ENCODE data around the gene KDM5B.

KDM5B gene

DNA sequence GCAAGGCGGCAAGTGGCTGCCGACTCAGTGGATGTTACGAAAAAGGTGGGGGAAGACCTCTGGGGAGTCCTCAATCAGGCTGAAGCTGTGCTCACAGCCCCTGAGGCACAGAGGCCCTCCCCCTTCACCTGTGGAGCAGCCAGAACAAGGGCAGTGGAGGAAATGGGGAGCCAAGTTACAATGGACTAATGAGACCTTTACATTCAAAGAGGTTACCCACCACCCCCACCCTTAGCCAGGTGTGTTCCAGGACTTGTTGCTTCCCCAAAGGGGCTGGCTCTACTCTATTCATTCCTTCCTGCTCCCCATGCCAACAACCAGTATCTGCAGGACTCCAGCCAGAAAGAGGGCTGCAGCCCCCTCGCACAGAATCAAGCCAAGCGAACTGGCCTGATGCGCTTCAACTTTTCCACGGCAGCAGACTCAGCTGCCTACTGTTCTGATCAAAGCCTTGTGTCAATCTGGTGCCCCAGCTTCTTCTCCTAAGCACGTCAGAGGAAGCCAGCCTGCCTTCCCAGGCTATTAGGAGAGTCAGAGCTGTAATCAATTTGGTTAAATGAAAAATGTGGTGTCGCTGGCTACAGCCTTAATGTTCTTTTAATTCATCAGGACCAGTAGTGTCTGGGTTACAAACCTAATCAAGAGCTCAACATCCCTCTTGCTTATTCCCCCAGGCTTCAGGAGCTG, 96.1 kb downstream of the KDM5B start:
- no peak for DNase-seq (ENCODE audit: low spot score)

DNA sequence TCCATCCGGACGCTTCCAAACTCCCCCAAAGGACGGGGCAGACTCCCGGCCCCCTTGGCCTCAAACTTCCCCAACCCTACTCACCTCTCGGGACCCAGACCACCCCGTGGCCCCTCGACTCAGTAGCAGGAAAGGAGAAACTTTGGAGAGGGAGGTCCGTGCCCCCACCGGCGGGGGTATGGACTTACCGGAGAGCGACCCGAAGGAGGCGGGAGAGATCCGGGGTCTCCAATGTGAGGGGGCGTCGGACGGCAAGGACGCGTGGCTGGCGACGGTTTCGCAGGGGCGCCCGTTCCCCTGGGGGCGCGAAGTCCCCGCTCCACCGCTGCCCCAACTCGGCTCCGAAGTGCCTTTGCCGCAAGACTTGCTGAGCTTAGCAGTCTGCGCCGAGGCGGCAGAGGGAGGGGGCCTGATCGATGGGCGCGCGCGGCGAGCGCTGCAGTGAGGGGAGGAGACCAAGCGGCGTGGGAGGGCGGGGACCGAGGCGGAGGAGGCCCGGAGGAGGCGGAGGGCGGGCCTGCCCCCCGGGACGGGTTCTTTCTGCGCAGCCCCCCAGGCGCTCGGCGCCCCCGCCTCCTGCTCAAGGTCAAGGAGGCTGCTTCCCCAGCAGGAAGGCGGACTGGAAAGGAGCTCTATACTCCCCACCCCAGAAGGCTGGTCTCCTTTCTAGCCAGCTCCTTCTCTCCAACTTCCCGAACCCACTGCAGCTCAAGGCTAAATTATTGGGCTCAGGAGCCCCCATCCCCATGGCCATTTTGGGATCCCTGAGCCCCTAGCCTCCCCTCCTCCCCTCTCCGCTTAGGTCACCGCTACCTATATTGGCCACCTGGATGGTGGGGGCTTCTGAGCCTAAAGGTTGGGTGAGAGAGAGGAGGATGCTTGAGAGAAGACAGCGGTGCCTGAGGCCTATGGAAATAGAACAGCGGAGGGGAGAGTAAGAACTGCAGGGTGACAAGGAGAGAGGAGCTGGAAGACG, 97.9 kb downstream of the KDM5B start, which contains the start of gene SYT2:
TSS of gene SYT2 (minus strand) at position 385 of the 976 bp plus-strand sequence. CDS start 104,682 bp downstream, outside the sequence.
- DNase-seq (ENCODE audit: low spot score), result no peak

GRCh38 chr1:202709276-202710041, 98.8 kb downstream of the KDM5B start:
- DNase-seq (ENCODE audit: low spot score), result no peak

DNA sequence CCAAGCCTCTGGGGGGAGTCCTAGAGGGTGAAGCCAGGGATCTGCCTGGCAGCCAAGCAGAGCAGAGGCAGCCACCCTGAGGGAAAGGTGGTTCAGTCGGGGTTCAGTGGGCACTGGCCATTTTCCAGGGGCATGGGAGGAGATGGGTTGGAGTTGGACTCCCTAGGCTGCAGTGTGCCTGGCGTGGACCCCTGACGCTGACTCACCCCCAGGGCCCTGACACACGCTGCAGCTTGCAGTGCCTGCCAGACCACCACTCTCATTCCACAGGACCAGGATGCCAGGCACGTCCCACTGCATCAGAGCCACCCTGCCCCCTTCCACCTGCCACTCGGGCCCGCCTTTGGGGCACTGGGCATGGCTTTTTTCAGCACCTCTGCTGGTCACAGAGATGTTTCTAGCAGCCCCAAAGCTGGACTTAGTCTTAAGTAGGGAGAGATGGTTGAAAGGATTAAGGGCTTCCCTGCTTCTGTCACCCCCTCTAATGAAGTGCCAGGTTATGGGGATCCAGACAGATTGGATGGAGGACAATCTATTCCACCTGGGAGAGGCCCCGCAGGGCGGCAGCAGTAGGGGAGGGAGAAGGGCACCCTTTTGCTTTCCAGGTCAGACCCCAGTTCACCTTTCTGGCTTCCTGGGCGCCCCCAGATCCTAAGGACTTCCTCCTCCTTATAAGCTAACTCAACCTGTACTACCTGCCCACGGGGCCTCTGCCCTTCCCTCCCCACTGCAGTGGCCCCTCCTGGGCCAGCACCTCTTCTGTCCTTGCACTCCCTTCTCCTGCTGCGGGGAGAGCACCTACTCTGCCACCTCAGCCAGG, 99.6 kb downstream of the KDM5B start:
- DNase-seq (ENCODE audit: low spot score), result no peak

GRCh38 chr1:202706851-202707250, 101.4 kb downstream of the KDM5B start:
- DNase-seq (ENCODE audit: low spot score), result no peak

GRCh38 chr1:202704601-202705000, 103.6 kb downstream of the KDM5B start:
- no peak for DNase-seq (ENCODE audit: low spot score)

- no peak for DNase-seq (ENCODE audit: low spot score)
Measured at GRCh38 chr1:202703191-202703590, 105.0 kb downstream of the KDM5B start.

- no peak for DNase-seq (ENCODE audit: low spot score)
Measured at GRCh38 chr1:202702088-202702487, 106.1 kb downstream of the KDM5B start.

DNA sequence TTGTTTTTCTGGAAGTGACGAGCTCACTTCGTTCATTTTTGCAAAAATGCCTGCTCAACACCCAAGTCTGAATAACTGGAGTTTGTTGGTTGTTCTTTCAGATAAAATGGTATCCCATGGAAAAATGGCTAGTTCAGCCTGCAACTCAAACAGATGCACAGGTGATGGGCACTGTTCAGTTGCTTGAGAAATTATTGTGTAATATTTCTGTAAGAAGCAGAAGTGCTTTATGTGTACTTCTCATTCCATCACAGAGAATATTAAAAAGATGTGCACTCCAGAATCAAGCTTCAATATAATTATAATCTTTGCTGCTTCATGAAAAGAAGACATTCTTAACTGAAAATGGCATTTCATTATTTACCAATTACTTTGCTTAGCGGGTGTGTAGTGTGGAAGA, 107.0 kb downstream of the KDM5B start:
- no peak for DNase-seq (ENCODE audit: low spot score)

GRCh38 chr1:202700061-202700460, 108.2 kb downstream of the KDM5B start:
- no peak for DNase-seq (ENCODE audit: low spot score)

GRCh38 chr1:202698276-202698675, 109.9 kb downstream of the KDM5B start:
- DNase-seq (ENCODE audit: low spot score), result no peak

DNA sequence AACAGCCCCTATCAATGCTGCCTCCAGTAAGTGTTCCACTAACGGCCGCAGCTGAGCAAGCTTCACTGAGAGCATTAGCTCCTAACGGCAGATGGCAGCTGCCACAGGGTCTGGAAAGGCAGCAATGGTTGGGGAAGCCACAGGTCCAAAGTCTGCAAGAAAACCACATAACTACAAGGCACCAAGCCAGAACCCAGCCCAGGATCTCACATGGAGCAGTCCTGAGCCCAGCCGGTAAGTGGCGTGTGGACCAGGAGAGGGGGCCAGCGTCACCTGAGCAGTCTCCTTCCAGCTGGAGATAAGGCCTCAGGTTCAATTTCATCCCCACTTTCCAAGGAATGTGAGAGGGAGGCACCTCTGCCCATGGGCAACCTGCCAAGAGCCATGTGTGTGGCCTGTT, 111.2 kb downstream of the KDM5B start:
- no peak for DNase-seq (ENCODE audit: low spot score)

DNA sequence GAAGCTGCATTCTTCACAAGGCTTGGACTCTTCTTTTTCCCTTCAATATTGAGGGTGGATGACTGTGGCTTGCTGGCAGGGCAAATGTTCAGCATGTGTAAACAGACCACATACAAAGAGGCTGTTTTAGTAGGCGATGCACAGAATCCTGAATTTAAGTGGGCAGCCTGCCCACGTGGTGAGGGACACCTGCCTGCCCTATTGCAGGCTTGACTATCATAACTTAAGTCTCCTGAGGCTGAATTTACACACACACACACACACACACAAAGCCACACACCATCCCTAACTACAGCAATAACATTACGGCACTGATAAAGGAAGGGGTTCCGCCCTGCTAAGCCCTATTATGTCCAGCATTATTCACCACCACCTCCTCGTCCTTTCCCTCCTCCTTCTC, 113.9 kb downstream of the KDM5B start:
- DNase-seq (ENCODE audit: low spot score), result no peak

GRCh38 chr1:202692959-202693555, 115.2 kb downstream of the KDM5B start:
- DNase-seq (ENCODE audit: low spot score), result peak; percentile 31

DNA sequence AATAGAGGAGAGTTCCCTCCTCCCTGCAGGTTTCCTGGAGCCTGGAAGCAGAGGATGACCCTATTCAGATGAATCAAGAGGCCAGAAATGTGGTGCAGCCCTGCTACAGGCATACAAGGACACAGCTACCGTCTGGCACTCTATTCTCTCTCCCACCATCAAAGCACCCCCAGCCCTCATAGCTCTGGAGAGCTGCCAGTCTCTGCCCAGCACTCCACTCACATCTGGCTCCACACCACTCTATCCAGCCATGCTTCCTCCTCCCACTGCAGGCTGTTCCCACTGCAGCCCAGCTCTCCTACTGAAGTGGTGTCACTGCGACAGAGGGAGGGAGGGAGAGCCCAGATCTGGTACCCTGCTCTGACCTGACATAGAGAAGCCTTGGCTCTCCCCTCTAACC, 116.4 kb downstream of the KDM5B start:
- DNase-seq (ENCODE audit: low spot score), result no peak

DNA sequence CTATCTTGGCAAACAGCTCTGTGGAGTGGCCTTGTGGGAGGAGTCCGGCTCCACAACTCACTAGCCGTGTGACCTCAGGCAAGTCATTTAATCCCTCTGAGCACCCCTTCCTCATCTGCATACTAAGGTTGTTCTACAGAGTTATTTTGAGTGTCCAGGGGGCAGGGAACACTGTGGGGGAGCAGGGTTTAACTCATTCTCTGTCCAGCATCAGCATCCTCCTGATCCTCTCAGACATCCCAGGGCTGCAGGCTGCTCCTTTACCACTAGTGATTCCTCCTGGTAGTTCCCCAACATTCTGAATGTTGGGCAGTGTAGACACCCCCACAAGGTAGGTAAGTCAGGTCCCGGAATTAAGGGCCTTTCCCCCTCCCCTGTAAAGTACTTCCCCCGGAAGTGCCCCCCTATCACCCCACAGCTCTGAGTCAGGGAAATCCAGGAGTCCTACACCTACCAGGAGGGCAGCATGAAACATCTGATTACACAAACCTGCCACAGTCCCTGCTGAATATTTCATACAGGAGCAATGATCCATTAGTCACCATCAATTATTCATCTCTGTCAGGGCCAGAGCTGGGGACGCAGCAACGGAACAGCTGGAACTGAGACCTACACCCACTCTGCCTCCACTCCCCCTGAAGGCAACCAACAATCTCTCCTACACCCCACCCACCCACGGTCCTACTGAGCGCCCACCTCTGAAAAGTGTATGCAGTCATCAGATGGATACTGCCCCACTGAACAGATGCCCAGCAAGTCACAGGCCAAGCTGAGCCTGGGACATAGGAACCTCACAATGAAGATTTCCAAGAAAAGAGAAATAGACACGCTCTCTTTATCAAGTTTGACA, 118.5 kb downstream of the KDM5B start:
- no peak for DNase-seq (ENCODE audit: low spot score)

GRCh38 chr1:202689082-202689481, 119.1 kb downstream of the KDM5B start:
- no peak for DNase-seq (ENCODE audit: low spot score)

DNA sequence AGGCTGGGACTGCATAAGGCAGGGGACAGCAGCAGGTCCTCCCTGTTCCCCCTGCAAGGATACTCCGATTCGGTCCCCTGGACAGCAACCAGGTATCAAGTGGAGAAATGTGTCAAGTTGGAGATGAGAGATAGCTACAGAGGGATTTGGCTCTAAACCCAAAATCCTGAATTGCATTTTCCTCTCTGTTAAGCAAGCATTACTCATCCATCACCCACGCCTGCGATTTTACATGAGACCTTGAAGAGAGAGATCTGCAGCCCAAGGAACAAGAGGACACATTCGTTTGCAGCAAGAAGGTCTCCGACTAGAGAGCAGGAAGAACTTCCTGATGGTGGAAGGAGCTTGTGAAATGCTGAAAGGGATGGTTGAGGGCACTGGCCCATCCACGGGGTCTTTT, 119.8 kb downstream of the KDM5B start:
- DNase-seq (ENCODE audit: low spot score), result no peak

DNA sequence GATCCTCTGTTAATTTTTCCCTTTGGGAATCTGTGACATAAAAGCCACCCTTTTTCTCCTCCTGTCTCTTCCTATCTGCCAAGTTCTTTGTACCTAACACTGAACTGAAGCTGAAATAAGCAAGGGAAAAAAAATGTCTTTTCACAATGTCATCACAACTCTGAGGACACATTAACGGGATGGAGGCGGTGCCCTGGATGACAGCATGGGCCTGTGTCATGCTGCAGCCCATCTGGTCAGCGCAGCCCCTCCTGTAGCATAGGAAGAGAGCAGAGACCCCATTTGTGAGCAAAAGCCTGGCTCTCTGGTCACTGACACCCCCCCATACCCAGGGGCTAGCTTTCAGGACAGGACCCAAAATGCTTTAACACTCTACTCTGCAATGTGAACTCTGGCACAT, 120.4 kb downstream of the KDM5B start:
- DNase-seq (ENCODE audit: low spot score), result no peak

- DNase-seq (ENCODE audit: low spot score), result no peak
Measured at GRCh38 chr1:202687370-202687769, 120.9 kb downstream of the KDM5B start.
